Natural killer cell (primary cell): ENCODE data around the gene IER3. TPM values are rescaled to one million over a fixed set of nuclear protein-coding genes. Genes with fewer than 3 reads are reported as not detected.

Experiments used
- ATAC-seq, 3 donors: fragments of 150-1000 bp in 2 of 3; fragments of 200-7000 bp in 1 of 3; cut with Tn5 transposase; 1 replicate in 1 of 3; 2 replicates in 2 of 3; pipeline ENCODE4 v1.10.0; 2021; ENCODE audit warnings: mild to moderate bottlenecking in 2 of 3, moderate library complexity in 2 of 3
- DNase-seq, 2 donors: peaks; one replicate each; pipeline versions ENCODE4 v3.0.0 to v3.0.0-alpha.2; 2013 to 2021; ENCODE audit warnings: mixed read lengths in 1 of 2
- H3K27ac ChIP-seq: one replicate; pipeline ENCODE4 v1.5.1; 2013; ENCODE audit warnings: mild to moderate bottlenecking, low read length
- H3K27me3 ChIP-seq: one replicate; pipeline ENCODE4 v1.6.1; 2013; ENCODE audit warnings: low read length; ENCODE audit not compliant: control insufficient read depth, insufficient read depth
- H3K36me3 ChIP-seq: one replicate; pipeline ENCODE4 v1.6.1; 2013; ENCODE audit warnings: low read length; ENCODE audit not compliant: control insufficient read depth, insufficient read depth
- H3K4me1 ChIP-seq: one replicate; pipeline ENCODE4 v1.6.1; 2013; ENCODE audit warnings: low read length; ENCODE audit not compliant: control insufficient read depth, insufficient read depth
- H3K4me3 ChIP-seq: one replicate; pipeline ENCODE4 v1.5.1; 2013; ENCODE audit warnings: low read length
- H3K9me3 ChIP-seq: one replicate; pipeline ENCODE4 v1.6.1; 2013; ENCODE audit warnings: low read length; ENCODE audit not compliant: control insufficient read depth, insufficient read depth
- H3K27ac Mint-ChIP-seq, 2 donors: one replicate each; pipeline ENCODE4 v1.8.0; 2022; ENCODE audit warnings: mild to moderate bottlenecking in 2 of 2, mixed read lengths in 2 of 2, moderate library complexity in 1 of 2
- H3K27me3 Mint-ChIP-seq, 2 donors: one replicate each; pipeline ENCODE4 v1.8.0; 2022; ENCODE audit warnings: low read depth in 2 of 2, mixed read lengths in 2 of 2
- H3K36me3 Mint-ChIP-seq: one replicate; pipeline ENCODE4 v1.8.0; 2022; ENCODE audit warnings: mixed read lengths
- H3K4me1 Mint-ChIP-seq, 2 donors: one replicate each; pipeline ENCODE4 v1.8.0; 2022; ENCODE audit warnings: mixed read lengths in 2 of 2
- H3K4me3 Mint-ChIP-seq: one replicate; pipeline ENCODE4 v1.8.0; 2022; ENCODE audit warnings: mild to moderate bottlenecking, moderate library complexity, mixed read lengths
- H3K9me3 Mint-ChIP-seq, 2 donors: one replicate each; pipeline ENCODE4 v1.8.0; 2022; ENCODE audit warnings: mixed read lengths in 2 of 2
- CTCF ChIP-seq: fragments of 200-600 bp; IDR thresholded peaks from one replicate; pipeline ENCODE4 v1.8.0; 2022; ENCODE audit warnings: antibody characterized with exemption
- WGBS: methylation state at CpG from one replicate; pipeline ENCODE4 v1.1.7; 2013; ENCODE audit warnings: missing lambda C conversion rate; ENCODE audit not compliant: insufficient coverage; 5-methylcytosine and 5-hydroxymethylcytosine counted together
- intact Hi-C: fragments of 100-400 bp; cut with micrococcal nuclease; formaldehyde crosslinking; loops from one replicate; pipeline ENCODE4 v1.14.2; 2022
- total RNA-seq, 4 donors: library from RNA; stranded (reverse); fragments of 120-200 nt in 1 of 4; gene quantifications; one replicate each; pipeline versions ENCODE4 v1.2.3 to v1.2.4, GENCODE V29; 2013 to 2022

IER3 gene
- total RNA-seq, 3 donors from 2014 or later (not counting 1 experiment from before 2014, with no cell fraction given), result 39.7 to 105 (median 66.5) TPM

GRCh38 chr6:30776390-30777154 lies 32.2 kb upstream of the IER3 start:
- no peak overlapping the region for H3K4me3 ChIP-seq
- no peaks in the 10 kb centered on the region for H3K9me3 ChIP-seq
- H3K27ac Mint-ChIP-seq, result no peak overlapping the region
- intact Hi-C loops, result no loop called here
- no peaks in the 10 kb centered on the region for H3K9me3 Mint-ChIP-seq
- no peak for TF ChIP-seq CTCF
- peaks cover 1 to 6% of the 10 kb centered on the region in 2 donors for H3K4me1 Mint-ChIP-seq
- no peaks in the 10 kb centered on the region for H3K27me3 ChIP-seq
- DNase-seq (no peak), ATAC-seq (no peak)
- H3K27me3 Mint-ChIP-seq, result peaks cover 0 to 10% of the 10 kb centered on the region in 2 donors
- 69% methylated on average over 3 of the region's 5 CpGs for WGBS
- no peaks in the 10 kb centered on the region for H3K36me3 Mint-ChIP-seq
- H3K4me1 ChIP-seq, result peaks cover 6% of the 10 kb centered on the region
- no peak overlapping the region for H3K4me3 Mint-ChIP-seq
- no peak overlapping the region for H3K27ac ChIP-seq
- H3K36me3 ChIP-seq, result no peaks in the 10 kb centered on the region

DNA sequence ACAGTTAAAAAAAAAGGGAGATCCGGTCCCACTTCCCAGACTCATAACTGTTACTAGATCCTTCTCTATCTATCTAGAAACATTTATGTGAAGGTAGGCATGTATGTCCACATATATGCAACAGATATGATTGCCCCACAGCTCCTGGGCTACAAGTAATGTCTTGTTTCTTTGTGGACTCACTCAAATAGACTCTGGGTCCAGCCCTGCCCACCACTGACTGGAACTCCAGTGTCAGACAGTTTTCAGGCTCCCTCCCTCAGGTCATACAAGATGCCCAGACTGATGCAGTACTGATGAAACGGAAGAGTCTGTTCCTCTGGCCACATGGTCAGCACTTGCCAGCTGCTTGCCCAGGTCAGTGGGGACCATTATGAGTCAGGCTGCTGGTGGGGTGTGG lies 30.8 kb upstream of the IER3 start:
- Mint-ChIP-seq H3K27ac (no peak overlapping the region), H3K27me3 (peaks cover 0 to 7% of the 10 kb centered on the region in 2 donors), H3K36me3 (no peaks in the 10 kb centered on the region), H3K9me3 (no peaks in the 10 kb centered on the region), H3K4me1 (peaks cover 7 to 9% of the 10 kb centered on the region in 2 donors), H3K4me3 (no peak overlapping the region)
- Histone ChIP-seq H3K27me3 (no peaks in the 10 kb centered on the region), H3K9me3 (no peaks in the 10 kb centered on the region), H3K36me3 (no peaks in the 10 kb centered on the region), H3K4me3 (no peak overlapping the region), H3K27ac (no peak overlapping the region), H3K4me1 (no peaks in the 10 kb centered on the region)
- DNase-seq, result no peak
- no peak for ATAC-seq
- no peak for TF ChIP-seq CTCF
- WGBS, result 93% methylated on average over 1 of the region's 2 CpGs
- intact Hi-C loops, result no loop called here

- no peak for TF ChIP-seq CTCF
- DNase-seq (no peak), ATAC-seq (no peak)
- H3K27me3 ChIP-seq, result no peaks in the 10 kb centered on the region
- Mint-ChIP-seq H3K9me3 (no peaks in the 10 kb centered on the region), H3K36me3 (no peaks in the 10 kb centered on the region), H3K4me1 (peaks cover 11 to 13% of the 10 kb centered on the region in 2 donors), H3K27me3 (peaks cover 0 to 4% of the 10 kb centered on the region in 2 donors), H3K4me3 (no peak overlapping the region), H3K27ac (no peak overlapping the region)
- H3K9me3 ChIP-seq, result no peaks in the 10 kb centered on the region
- no peaks in the 10 kb centered on the region for H3K36me3 ChIP-seq
- H3K27ac ChIP-seq, result no peak overlapping the region
- H3K4me1 ChIP-seq, result peaks cover 3% of the 10 kb centered on the region
- H3K4me3 ChIP-seq, result no peak overlapping the region
- intact Hi-C loops, result no loop called here
- WGBS, result 94% methylated on average over 7 of the region's 8 CpGs
These were observed 30.4 kb upstream of the IER3 start for GRCh38 chr6:30774701-30775100.

- Mint-ChIP-seq H3K27ac (no peak overlapping the region), H3K4me3 (no peak overlapping the region), H3K36me3 (no peaks in the 10 kb centered on the region), H3K4me1 (peaks cover 30 to 32% of the 10 kb centered on the region in 2 donors), H3K27me3 (no peaks in the 10 kb centered on the region), H3K9me3 (no peaks in the 10 kb centered on the region)
- H3K27ac ChIP-seq, result no peak overlapping the region
- peaks cover 15% of the 10 kb centered on the region for H3K4me1 ChIP-seq
- 100% methylated on average over 2 of the region's 3 CpGs for WGBS
- H3K27me3 ChIP-seq, result no peaks in the 10 kb centered on the region
- intact Hi-C loops, result no loop called here
- TF ChIP-seq CTCF, result no peak
- no peaks in the 10 kb centered on the region for H3K9me3 ChIP-seq
- ATAC-seq, result no peak
- H3K4me3 ChIP-seq, result no peak overlapping the region
- DNase-seq, result no peak
- no peaks in the 10 kb centered on the region for H3K36me3 ChIP-seq
These were observed 26.2 kb upstream of the IER3 start for GRCh38 chr6:30770592-30770991.
